Fibroblast of the aortic adventitia (primary cell): Measurements from ENCODE around the gene RAB3A. TPM values are rescaled to one million over a fixed set of nuclear protein-coding genes. Genes with fewer than 3 reads are reported as not detected.
"Not testable (repeated sequence)": the region's sequence is repeated elsewhere in the genome, so short reads cannot be mapped to it uniquely, and the experiment has no call there.

Experiments used
- DNase-seq: peaks from one replicate; pipeline ENCODE4 v3.0.0-alpha.2; 2010; ENCODE audit warnings: low read depth
- H3K4me3 ChIP-seq: 2 replicates; pipeline ENCODE4 v1.5.1; 2011; ENCODE audit warnings: low read depth, mild to moderate bottlenecking, control low read depth, low read length, moderate library complexity
- total RNA-seq: library from RNA; depleted of rRNA; stranded (reverse); fragments of >200 nt; gene quantifications from 2 replicates; pipeline ENCODE4 v1.2.3, GENCODE V29; 2012; ENCODE audit warnings: low replicate concordance
- TF ChIP-seq, protein P1 (sequence below): IDR thresholded peaks from 2 replicates; pipeline ENCODE4 v1.5.1; 2011; ENCODE audit warnings: mild to moderate bottlenecking, low read length, control low read depth, inconsistent platforms; ENCODE audit not compliant: insufficient read depth

The RAB3A gene
- total RNA-seq, 1 donor: 2.8 TPM

DNA sequence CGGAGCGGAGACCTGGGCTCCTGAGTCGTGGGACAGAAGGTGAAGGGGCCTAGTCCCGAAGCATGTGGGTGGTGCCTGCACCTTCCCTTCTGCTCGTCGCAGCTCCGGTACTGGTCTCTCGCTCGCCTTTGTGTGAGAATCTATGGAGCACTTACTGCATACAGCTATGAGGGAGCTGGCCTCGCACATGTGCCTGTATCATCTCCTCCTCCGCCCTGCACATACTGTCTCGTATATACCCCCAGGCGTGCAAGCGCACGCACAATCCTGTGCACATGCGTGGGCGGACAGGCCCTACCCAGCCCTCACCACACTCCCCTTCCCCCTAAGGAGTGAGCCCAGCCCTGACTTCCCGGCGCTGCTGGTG lies 42.2 kb downstream of the RAB3A start:
- TF ChIP-seq, protein P1, sequence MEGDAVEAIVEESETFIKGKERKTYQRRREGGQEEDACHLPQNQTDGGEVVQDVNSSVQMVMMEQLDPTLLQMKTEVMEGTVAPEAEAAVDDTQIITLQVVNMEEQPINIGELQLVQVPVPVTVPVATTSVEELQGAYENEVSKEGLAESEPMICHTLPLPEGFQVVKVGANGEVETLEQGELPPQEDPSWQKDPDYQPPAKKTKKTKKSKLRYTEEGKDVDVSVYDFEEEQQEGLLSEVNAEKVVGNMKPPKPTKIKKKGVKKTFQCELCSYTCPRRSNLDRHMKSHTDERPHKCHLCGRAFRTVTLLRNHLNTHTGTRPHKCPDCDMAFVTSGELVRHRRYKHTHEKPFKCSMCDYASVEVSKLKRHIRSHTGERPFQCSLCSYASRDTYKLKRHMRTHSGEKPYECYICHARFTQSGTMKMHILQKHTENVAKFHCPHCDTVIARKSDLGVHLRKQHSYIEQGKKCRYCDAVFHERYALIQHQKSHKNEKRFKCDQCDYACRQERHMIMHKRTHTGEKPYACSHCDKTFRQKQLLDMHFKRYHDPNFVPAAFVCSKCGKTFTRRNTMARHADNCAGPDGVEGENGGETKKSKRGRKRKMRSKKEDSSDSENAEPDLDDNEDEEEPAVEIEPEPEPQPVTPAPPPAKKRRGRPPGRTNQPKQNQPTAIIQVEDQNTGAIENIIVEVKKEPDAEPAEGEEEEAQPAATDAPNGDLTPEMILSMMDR: no peak
- peak overlapping the region; percentile 49 for H3K4me3 ChIP-seq
- no peak for DNase-seq

DNA sequence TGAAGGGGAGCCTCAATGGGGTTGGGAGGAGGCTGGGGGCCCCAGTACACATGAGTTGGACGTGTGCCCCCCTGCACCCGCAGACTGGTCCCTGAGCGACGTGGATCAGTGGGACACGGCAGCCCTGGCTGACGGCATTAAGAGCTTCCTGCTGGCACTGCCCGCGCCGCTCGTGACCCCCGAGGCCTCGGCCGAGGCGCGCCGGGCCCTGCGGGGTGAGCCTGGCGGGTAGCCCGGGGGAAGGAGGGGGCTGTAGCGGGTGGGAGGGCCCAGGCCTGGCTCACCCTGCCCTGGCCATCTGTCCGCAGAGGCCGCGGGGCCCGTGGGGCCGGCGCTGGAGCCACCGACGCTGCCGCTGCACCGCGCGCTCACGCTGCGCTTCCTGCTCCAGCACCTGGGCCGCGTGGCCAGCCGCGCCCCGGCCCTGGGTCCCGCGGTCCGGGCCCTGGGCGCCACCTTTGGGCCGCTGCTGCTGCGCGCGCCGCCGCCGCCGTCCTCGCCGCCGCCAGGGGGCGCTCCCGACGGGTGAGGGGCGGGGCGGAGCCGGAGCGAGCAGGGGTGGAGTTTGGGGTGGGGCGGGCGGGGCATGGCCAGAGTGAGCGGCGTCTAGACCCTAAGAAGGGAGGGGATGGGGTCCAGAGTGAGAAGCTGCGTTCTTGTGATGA lies 42.7 kb downstream of the RAB3A start:
- TF ChIP-seq, protein P1: peak; percentile 49
- H3K4me3 ChIP-seq: peak overlapping the region; percentile 49
- DNase-seq: peak; percentile 43

DNA sequence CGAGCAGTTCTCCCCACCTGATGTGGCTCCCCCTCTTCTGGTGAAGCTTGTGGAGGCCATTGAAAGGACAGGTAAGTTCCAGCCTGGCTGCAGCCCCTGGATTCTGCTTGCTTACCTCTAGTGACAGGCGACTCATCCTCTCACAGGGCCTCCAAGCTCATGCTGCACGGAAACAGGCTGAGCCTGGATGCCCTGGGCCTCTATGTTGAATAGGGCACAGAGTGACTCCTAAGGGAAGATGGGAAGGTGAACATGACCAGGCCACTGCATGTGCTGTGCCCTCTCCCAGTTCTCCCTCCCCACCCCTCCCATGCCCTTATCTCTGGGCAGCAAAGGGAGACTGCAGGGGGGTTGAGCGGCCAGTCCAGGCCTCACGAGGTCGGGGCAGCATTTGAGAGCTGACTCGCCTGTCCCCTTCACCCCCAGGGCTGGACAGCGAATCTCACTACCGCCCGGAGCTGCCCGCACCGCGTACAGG lies 43.3 kb downstream of the RAB3A start:
- H3K4me3 ChIP-seq: no peak overlapping the region
- TF ChIP-seq, protein P1: no peak
- DNase-seq: no peak

DNA sequence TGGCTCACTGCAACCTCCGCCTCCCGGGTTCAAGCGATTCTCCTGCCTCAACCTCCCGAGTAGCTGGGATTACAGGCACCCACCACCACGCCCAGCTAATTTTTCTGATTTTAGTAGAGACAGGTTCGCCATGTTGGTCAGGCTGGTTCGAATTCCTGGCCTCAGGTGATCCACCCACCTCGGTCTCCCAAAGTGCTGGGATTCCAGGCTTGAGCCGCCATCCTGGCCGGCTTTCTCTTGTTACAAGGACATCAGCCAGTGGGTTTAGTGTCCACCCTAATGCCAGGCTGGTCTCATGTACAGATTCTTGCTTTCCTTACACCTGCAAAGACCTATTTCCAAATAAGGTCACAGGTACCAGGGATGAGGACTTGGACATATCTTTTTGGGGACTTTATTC lies 44.0 kb downstream of the RAB3A start:
- H3K4me3 ChIP-seq: no peak overlapping the region
- no peak for DNase-seq
- TF ChIP-seq, protein P1: no peak

DNA sequence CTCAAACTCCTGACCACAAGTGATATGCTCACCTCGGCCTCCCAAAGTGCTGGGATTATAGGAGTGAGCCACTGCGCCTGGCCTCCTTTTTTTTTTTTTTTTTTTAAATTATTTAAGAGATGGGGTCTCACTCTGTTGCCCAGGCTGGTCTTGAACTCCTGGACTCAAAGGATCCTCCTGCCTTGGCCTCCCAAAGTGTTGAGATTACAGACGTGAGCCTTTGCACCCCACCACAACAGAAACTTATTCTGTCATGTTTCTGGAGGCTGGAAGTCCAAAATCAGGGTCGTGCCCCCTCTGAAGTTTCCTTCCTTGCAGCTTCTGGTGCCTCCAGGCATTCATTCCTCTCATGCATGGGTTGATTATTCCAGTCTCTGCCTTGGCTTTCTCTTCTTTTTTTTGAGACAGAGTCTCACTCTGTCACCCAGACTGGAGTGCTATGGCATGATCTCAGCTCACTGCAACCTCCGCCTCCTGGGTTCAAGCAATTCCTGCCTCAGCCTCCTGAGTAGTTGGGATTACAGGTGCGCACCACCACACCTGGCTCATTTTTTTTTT lies 44.7 kb downstream of the RAB3A start:
- H3K4me3 ChIP-seq, DNase-seq: not testable (repeated sequence)

DNA sequence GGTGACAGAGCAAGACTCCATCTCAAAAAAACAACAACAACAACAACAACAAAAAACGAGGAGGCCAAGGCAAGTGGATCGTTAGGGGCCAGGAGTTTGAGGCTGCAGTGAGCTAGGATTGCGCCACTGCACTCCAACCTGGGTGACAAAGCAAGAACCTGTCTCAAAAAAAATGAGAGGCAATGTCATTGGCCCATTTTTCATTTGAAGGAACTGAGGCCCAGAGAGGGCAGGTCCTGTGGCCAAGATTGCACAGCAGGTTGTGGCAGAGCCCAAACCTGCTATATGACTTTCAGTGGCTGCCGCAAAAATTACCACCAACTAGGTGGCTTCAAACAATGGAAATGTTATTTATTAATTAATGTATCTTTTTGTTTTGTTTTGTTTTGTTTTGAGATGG lies 45.4 kb downstream of the RAB3A start:
- no peak for DNase-seq
- TF ChIP-seq, protein P1: no peak
- no peak overlapping the region for H3K4me3 ChIP-seq

DNA sequence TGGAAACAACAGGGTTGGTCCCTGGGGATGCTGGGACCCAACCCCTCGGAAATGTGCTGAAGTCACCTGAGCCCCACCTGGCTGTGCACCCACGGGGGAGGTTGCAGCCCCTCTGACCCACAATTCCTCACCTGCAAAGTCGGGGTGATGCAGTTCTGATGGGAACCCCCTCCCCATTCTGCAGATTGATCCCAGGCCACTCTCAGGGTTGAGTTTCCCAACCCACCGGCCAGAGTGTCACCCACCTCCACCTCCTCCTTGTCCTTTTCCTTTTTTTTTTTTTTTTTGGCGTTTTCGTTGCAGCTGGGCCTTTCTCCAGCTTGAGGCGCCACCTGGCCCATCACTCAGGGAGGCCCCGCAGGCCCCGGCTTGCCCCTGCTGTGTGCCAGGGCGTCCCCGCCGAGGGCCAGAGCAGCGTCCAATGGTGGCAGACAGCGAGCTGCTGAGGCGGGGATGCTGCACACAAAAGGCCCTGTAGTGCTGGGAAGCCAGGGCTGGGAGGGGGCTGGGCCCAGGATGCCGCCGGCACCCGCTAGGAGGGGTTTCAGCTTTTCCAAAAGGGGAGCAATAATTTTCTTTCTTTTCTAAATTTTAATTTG lies 46.3 kb downstream of the RAB3A start:
- no peak overlapping the region for H3K4me3 ChIP-seq

More for the DNA sequence above, 46.3 kb downstream of the RAB3A start:
- DNase-seq: no peak
- TF ChIP-seq, protein P1: no peak
